ENCODE data around the gene ITGA2. TPM values are rescaled to one million over a fixed set of nuclear protein-coding genes. Genes with fewer than 3 reads are reported as not detected.

The ITGA2 gene
- 16.1 and 35.0 TPM in 2 replicates for total RNA-seq

DNA sequence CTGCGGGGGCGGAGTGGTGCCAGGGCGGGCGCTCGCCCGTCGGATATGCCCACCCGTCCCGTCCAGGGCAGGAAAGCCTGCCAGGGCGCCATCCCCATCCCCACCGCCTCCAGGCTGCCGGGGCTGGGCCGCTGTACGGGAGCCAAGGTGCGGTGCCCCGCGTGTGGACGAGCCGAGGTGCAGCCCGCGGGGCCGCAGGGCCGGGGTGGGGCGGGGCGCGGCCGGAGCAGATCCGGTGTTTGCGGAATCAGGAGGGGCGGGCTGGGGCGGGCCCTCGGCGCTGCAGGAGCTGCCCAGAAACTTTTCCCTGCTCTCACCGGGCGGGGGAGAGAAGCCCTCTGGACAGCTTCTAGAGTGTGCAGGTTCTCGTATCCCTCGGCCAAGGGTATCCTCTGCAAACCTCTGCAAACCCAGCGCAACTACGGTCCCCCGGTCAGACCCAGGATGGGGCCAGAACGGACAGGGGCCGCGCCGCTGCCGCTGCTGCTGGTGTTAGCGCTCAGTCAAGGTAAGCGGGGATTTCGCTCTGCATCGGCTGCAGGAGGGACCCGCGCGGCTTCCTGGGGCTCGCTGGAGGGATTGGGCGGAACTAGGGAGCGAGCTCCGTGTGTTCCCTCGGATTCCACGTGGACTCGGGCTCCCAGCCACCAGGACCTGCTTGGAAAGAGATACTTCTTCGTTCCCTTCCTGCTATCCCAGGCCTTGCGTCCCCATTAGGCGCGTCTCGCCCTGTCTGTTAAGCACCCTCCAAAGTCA is at the start of gene ITGA2:
TSS of gene ITGA2 (plus strand) at position 328 of the 756 bp plus-strand sequence. CDS start at position 445, 117 bp downstream.
- peaks cover 2% of the 10 kb centered on the region for H3K36me3 ChIP-seq (ENCODE audit: control insufficient read depth, insufficient read depth, low read length)
- peak within 1 kb of the TSS; percentile 88 for H3K4me3 ChIP-seq (ENCODE audit: low read depth, low read length)
- no peaks in the 10 kb centered on the region for H3K27me3 ChIP-seq (ENCODE audit: control insufficient read depth, insufficient read depth, low read length)
- peak; percentile 64 for DNase-seq (ENCODE audit: low read depth)
- TF ChIP-seq CTCF (IDR thresholded peaks at IDR 0.05; ENCODE audit: insufficient read depth, low read length, severe bottlenecking): no peak
- FAIRE-seq: no peak

- TF ChIP-seq CTCF (IDR thresholded peaks at IDR 0.05; ENCODE audit: insufficient read depth, low read length, severe bottlenecking): peak; percentile 46
Observed at GRCh38 chr5:52943285-52943684, 45.9 kb upstream of the ITGA2 start.

DNA sequence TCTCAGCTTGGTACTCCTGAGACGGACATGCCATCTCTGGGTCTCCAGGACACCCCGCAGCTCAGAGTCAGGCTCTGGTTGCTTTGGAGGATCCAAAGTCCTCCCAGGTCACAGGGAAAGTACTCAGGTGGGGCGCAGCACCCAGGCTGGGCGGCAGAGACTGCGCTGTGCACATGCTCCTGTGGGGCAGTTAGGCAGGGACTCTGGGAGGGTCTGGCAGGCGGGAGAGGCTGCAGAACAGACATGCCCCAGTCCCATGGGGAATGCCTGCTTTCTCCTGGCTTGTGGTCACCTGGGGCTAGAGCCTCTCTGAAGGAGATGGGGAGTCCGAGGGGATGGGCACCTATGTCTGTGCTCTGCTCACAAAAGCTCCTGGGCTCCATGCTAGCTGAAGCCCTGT is 45.3 kb upstream of the ITGA2 start:
- H3K4me3 ChIP-seq (ENCODE audit: low read depth, low read length): no peak overlapping the region
- no peak for FAIRE-seq
- H3K36me3 ChIP-seq (ENCODE audit: control insufficient read depth, insufficient read depth, low read length): no peaks in the 10 kb centered on the region
- no peaks in the 10 kb centered on the region for H3K27me3 ChIP-seq (ENCODE audit: control insufficient read depth, insufficient read depth, low read length)
- no peak for DNase-seq (ENCODE audit: low read depth)
- no peak for TF ChIP-seq CTCF (IDR thresholded peaks at IDR 0.05; ENCODE audit: insufficient read depth, low read length, severe bottlenecking)

More at GRCh38 chr5:52943285-52943684, 45.9 kb upstream of the ITGA2 start:
- Histone ChIP-seq H3K4me3 (ENCODE audit: low read depth, low read length) (no peak overlapping the region), H3K36me3 (ENCODE audit: control insufficient read depth, insufficient read depth, low read length) (no peaks in the 10 kb centered on the region), H3K27me3 (ENCODE audit: control insufficient read depth, insufficient read depth, low read length) (no peaks in the 10 kb centered on the region)
- no peak for FAIRE-seq
- DNase-seq (ENCODE audit: low read depth): peak; percentile 33

DNA sequence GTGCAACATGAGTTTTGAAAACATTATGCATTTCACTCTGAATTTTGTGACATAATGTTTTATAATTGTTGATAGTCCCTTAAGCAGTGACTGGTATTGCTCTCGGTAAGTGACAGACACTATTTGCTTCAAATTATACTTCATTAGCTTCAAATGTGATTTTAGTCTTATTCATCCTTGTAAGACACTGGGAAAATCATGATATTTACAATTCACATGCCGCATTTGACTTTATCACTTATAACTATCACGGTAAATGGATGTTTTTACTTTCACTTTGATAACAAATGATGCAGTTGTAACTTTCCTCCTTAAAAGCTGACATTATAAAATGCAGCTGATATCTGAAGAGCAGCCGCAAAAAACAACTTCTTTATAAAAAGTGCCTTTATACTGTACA is 44.1 kb upstream of the ITGA2 start:
- no peak for TF ChIP-seq CTCF (IDR thresholded peaks at IDR 0.05; ENCODE audit: insufficient read depth, low read length, severe bottlenecking)
- Histone ChIP-seq H3K27me3 (ENCODE audit: control insufficient read depth, insufficient read depth, low read length) (no peaks in the 10 kb centered on the region), H3K4me3 (ENCODE audit: low read depth, low read length) (peak overlapping the region; percentile 9), H3K36me3 (ENCODE audit: control insufficient read depth, insufficient read depth, low read length) (no peaks in the 10 kb centered on the region)
- FAIRE-seq: no peak
- no peak for DNase-seq (ENCODE audit: low read depth)

- FAIRE-seq: no peak
- no peak overlapping the region for H3K4me3 ChIP-seq (ENCODE audit: low read depth, low read length)
Observed at GRCh38 chr5:52947208-52947607, 41.9 kb upstream of the ITGA2 start.

More at GRCh38 chr5:52947208-52947607, 41.9 kb upstream of the ITGA2 start:
- Histone ChIP-seq H3K36me3 (ENCODE audit: control insufficient read depth, insufficient read depth, low read length) (no peaks in the 10 kb centered on the region), H3K27me3 (ENCODE audit: control insufficient read depth, insufficient read depth, low read length) (no peaks in the 10 kb centered on the region)
- TF ChIP-seq CTCF (IDR thresholded peaks at IDR 0.05; ENCODE audit: insufficient read depth, low read length, severe bottlenecking): no peak
- DNase-seq (ENCODE audit: low read depth): no peak
